ENCODE measurements around the gene IQSEC3.

IQSEC3 gene

DNA sequence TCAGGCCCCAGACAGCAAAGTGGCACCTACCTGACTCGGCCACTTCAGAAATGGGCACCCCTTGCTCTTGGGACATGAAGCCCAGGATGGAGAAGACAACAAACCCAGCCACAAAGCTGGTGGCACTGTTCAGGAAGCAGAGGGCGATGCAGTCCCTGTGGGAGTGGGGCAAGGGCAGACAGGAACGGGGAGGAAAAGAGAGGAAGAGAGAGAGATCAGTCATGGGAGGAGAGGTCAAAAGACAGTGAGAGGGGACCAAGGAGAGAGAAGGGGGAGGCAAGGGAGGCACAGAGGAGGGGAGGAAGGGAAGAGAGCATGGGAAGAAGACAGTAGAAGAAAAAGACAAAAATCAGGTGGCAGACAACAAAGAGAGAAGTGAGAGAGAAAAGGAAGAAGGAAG lies 130.8 kb downstream of the IQSEC3 start:
- no peak for DNase-seq (ENCODE audit: low read depth)

DNA sequence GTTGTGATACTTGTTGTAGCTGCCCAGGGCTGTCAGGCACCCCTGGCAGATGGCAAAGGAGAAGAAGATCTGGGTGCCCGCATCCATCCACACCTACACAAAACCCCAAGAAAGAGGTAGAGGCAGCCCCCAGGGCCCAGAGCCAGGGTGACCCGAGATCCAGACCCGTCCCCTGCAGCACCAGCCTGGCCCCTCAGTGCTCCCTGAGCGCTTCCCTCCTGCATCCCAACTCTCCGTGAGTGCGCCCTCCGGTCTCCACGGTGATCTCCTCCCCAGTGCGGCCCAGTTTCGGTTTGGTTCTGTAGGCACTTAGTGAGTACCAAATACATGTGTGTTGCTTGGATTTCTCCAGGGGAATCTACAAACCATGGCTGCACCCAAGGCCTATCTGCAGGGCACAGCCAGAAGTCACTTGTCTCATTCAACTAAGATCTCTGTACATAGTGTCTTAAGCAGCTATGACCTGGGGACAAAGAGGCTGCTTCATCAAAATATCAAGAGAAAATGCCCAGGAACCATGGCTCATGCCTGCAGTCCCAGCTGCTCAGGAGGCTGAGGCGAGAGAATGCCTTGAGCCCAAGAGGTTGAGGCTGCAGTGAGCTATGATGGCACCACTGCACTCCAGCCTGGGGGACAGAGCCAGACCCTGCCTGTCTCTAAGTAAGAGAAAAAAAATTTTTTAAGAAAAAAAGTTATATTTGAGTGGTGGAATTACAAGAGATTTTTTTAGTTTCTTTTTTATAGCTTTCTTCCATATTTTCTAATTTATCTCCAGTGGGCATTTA lies 131.5 kb downstream of the IQSEC3 start:
- DNase-seq (ENCODE audit: low read depth), result no peak

DNA sequence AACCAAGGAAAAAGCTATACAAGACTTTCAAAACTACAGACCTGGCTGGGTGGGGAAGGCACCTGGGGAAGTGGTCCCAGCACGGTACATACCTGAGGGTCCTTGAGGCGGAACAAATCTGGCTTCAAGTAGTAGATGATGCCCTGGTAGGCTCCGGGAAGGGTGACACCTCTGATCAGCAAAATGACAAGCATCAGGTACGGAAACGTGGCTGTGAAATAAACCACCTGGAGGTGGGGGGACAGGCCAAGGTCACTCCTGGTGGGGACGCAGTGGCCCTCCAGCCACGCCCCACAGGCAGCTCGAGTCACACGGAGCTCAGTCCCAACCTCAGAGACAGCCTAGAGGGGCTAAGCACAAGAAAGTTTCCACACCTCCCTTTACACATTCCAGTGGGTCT lies 132.1 kb downstream of the IQSEC3 start:
- no peak for DNase-seq (ENCODE audit: low read depth)

DNA sequence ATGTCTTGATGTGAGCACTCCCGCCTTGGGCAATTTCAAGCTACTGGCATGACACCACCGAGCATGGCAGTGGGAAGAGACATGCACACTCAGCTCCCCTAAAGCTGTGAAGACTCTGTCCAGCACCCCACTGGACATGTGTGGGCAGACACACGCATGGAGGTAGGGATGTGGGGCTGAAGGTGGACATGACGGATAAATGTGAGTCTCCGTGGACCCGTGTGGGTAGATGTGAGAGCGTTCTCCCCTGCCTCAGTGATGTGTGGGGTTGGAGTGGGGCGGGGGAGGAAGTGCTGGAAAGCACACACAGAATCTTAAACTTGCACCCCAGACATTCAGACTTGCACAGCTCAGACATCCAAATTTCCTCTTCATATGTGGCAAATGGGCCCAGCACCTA lies 134.8 kb downstream of the IQSEC3 start:
- no peak for DNase-seq (ENCODE audit: low read depth)

DNA sequence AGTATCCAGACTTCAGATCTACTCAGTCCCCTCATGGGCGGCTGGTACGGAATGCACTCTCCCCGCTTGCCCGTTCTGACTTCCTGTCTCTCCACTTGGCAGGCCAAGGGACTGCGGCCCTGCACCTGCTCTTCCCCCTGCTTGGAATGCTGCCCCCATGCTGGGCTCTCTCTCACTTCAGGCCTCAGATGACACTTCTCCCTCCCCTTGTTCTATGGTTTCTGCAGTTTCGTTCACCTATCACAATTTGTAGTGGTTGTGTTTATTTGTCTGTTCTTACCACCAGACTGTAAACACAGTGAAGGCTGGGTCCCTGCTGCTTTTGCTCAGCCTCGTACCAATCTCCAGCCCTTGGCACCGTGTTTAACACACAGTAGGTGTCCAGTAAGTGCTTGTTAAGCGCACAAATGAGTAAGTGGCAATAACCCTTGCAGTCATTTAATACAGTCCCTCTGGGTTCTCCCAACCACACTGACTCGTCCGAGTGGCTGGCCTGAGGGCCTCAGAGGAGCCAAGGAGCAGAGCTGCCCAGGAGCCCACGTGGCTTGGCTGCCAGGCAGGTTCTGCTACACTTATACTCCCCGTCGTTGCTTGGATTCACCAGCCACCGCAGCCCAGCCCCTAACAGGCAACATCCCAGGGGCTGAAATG lies 135.6 kb downstream of the IQSEC3 start:
- DNase-seq (ENCODE audit: low read depth), result no peak

DNA sequence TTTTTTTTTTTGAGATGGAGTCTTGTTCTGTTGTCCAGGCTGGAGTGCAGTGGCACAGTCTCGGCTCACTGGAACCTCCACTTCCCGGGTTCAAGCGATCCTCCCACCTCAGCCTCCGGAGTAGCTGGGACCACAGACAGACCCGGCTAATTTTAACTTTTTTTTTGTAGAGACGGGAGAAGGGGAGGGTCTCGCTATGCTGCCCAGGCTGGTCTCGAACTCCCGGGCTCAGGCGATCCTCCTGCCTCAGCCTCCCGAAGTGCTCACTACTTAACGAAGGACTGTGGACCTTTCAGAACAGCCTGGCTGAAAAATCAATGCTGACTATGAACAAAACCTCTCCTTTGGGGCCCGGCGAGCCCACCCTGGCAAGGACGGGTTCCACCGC lies 136.5 kb downstream of the IQSEC3 start:
- no peak for DNase-seq (ENCODE audit: low read depth)

DNA sequence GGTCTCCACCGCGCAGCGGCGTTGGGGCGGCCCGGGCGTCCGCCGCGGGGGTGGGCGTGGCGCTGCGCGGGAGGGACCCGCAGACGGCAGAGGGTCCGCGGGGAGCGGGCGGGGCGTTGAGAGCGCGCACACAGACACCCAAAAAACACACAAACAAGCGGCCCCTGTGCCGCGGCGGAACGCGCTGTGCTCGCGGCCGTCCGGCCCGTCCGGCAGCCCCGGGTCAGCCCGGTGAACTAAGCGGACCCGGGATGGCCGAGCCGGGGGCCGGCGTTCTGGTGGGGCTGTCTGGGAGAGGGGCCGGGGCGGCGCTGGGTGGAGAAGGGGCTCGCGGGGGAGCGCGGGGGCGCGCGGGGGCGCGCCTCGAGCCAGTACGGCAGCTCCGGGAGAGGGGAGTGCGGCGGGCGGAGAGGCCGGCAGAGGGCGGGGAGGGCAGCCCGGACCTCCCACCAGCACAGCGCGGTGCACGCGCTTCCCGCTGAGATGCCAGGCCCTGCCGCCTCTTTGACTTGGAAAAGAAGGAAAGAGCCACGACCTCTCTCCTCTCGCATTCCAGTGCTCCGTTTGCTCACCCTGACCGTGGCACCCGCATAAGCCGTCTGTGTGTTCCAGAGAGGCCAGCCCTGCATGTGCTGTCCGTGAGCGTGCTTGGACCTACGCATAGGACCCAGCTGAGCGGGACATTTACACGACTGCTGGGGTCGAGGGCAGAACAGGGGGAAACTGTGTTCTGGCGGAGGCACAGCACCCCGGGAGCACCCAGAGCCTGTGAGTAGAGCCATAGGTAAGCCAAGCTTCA lies 137.1 kb downstream of the IQSEC3 start:
- no peak for DNase-seq (ENCODE audit: low read depth)

DNA sequence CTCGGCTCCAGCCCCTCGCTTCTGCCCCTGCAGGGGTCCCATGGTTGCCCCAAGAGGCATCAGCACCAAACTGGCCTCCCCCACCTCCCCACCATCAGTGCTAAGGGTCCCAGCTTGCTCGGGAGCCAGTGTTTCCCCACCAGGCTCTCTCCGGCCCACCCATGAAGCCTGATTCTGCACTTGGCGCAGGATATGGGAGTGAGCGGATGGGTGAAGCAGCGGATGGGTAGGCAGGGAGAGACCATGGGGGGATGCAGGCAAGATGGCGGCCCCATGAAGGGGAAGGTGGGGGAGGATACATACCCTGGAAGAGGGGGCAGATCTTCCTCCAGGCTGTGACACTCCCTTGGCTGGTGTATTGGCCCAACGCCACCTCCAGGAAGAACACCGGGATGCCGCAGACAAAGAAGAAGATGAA lies 137.7 kb downstream of the IQSEC3 start:
- DNase-seq (ENCODE audit: low read depth), result no peak

DNA sequence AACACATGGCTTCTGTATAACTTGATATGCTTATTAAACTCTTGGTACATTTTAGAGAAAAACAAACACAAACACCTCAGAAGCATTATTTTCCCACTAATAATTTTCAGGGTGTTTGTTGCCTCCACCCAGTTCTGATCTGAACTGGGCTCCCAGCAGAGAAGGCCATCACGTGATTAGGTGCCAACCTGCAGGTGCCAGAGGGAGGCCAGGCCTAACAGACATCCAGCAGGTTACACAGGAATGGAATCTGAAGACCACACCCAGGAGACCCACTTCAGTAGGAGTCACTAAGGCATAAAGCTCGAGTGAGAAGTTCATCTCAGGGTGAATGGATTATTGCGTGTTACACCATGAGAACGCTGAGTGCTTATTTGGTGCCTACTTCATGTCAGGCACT lies 138.5 kb downstream of the IQSEC3 start:
- DNase-seq (ENCODE audit: low read depth), result no peak

DNA sequence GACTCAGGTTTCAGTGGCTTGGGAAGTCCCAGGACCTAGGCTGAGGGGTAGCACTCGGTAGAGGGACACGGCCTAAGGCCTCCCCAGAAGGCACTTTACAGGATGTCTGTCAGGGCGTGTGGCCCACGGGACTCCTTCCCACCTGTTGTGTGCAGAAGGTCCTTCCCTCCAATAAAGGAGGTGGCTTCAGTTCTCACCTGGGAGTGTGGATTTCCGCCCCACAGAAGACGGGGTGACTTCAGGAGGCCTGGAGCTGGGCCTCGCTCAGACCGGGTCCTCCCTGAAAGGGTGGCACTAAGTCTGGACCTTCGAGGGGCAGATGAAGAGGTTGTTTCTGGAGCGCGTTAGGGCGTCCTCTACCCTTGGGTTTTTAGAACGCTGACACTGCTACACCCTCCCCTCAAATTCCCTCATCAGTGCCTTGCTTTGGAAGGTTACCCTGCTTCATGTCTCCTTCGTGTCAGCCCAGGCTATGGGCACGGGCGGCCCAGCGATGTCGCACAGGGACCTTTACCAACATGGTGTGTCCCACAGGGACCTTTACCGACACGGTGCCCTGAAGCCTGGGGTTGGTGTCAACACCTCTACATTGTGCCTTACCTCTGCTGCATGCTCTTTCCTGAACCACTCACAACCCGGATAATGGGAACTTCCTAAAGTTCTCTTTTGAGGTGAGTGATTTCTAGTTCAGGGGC lies 140.3 kb downstream of the IQSEC3 start:
- DNase-seq (ENCODE audit: low read depth), result no peak

DNA sequence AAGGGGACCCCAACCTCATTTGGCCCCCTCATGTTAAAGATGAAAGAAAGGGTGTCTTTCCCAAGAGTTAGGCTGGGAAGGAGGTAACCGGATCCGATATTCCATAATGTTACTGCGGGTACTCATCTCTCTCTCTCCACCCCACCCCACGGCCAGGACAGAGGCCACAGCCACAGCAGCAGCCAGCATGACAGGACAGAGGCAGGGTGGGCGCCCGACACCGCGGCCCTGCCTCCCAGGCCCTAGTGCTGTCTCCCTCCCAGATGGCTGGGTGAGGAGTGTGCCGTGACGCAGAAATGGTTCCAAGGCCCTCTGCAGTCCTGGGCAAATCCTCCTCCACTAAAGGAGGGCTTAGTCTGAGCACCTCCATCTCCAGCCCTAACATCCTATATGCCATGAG lies 141.2 kb downstream of the IQSEC3 start:
- DNase-seq (ENCODE audit: low read depth), result no peak

DNA sequence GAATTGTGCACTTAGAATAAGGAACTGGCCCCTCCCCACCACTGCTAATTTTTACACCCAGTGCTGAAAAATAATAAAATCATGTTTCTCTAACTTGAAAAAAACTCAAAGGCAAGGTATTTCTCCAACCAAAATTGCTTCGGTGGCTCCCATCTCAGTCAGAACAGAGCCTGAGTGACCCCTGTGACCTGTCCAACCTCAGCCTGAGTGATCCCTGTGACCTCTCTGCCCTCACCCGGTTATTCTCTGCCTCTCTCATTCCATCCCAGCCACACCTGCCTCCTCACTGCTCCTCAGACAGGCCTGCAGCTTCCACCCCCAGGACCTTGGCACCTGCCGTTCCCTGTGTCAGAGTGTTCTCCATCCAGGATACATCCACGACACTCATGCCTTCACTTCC lies 142.2 kb downstream of the IQSEC3 start:
- DNase-seq (ENCODE audit: low read depth), result no peak

DNA sequence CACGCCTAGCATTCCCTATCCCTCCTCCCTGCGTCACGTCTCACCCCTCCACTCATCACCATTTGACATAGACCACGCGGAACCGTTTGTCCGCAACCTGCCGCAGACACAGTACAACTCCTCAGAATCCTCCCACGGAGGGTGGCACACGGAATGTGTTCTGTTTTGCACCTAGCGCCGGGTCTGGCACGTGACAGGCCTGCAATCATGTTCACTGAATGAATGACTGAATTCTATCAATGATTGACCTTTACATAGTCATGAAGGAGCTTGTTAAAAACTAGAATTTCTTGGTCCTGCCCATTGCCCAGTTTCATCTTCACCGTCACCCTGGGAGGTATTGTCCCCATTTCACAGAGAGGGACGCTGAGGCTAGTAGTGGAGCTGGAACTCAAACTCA lies 142.7 kb downstream of the IQSEC3 start:
- DNase-seq (ENCODE audit: low read depth), result no peak

DNA sequence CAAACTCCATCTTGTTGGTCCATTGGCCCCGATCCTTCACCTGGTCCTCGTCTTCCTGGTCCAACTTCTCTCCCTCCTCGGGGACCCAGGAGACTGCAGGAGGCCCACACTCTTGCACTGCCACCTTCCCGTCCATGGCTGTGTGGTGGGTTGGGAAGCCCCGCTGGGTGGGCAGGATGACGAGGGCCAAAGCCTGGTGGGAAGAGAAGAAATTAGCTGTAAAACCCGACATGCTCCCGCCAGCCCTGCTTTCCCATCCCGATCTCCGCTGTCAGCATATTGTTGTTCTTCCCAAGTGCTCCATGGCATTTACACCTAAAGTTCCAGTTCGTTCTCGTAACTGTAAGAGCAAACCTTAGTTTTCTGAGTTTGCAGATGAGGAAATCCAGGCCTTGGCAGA lies 143.3 kb downstream of the IQSEC3 start:
- no peak for DNase-seq (ENCODE audit: low read depth)

DNA sequence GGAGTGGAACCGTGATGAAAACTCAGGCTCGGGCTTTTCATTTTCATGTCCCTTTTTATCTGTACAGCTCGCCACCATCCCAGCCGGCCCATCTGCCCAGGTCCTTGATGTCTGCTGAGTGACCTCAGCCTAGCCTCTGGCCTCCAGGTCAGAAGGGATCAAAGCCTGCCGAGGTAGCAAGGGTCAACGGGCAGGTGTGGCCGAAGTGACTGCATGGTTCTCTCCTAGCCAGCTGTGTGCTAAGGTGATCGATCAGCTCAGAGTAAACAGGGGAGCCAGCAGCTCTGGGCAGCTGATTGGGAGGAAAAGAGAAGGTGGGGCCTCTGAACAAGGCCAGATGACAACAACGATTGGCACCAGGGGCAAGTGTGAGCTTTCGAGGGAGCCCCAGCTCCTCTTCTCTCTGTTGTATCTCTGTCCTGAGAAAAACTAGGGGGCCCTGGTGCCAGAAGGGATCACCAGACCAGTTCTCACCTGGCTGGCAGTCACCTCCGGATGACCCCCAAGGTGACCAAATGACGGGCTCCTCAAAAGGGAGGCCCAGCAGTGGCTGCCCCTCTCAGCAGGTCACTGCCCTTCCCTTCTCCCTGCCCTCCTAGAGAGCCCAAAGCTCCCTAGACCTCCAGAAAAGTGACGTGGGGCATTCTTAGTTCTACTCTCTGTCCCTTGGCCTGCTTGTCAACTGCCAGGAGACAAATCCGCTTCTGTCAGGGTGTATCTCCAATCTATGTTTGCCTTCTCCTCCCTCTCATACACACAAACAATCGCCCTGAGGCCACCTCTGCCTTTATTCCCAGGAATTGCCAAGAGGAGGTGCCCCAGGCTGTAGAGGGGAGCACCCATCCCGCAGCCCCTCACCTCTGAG lies 143.9 kb downstream of the IQSEC3 start:
- no peak for DNase-seq (ENCODE audit: low read depth)

DNA sequence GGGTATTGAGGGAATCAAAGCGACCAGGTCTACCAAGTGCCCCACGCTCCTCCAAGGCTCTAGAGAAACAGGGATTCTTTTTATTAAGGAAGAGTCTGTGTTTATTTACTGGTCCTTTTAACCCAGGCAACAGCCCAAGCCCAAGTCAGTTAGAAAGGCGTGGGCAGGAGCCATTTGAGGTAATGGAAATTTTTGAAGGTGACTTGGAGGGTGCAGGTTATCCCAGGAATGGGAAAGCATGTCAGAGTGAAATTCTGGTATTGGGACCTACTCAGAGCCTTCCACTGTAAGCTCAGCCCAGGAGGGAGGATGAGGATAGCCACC lies 144.5 kb downstream of the IQSEC3 start:
- DNase-seq (ENCODE audit: low read depth), result no peak

DNA sequence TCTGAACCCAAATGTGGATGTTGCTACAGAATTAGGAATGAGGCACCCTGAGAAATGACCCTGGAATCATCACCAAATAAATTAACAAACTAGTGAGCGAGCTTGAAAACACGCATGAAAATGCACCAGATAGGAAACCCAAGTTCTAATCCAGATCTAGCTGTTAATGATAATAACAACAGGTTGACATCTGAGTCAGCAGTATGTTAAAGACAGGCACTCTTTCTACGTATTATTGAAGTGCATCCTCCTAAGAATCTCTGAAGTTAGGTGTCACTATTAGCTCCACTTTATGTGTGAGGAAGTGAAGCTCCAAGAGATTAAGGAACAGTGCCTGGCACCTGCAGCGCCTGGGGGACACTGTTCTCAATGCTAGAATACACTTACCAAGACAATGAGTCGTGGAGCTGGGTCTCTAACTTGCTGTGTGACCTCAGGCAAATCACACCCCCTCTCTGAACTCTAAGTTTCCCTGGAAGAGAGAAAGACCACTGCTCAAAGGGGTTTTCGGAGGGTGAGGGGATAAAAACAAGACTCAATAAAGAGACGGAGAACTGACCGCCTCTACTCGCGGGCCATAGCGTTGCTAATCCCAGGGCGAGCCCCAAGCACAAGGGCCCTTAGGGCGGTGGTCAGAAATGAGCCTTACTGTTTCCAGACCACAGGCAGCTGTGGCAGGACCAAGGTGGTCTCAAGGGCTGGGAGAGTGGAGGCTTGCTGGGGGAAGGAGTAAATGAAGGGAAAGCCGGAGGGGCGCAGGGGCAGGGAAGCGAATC lies 145.3 kb downstream of the IQSEC3 start:
- DNase-seq (ENCODE audit: low read depth), result no peak

DNA sequence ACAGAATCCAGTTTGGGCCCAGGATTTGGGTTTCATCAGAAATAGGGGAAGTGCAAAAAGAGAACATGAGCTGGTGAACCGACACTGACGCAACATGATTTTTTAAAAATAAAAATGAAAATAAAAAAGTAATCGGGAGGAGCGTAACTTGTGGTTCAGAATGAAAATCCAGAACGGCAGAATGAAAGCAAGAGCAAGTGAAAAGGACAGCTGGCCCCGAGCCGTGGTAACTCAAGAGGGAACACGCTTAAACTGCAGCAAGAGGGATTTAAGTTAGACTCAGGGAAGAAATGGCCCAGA lies 145.8 kb downstream of the IQSEC3 start:
- DNase-seq (ENCODE audit: low read depth), result no peak

DNA sequence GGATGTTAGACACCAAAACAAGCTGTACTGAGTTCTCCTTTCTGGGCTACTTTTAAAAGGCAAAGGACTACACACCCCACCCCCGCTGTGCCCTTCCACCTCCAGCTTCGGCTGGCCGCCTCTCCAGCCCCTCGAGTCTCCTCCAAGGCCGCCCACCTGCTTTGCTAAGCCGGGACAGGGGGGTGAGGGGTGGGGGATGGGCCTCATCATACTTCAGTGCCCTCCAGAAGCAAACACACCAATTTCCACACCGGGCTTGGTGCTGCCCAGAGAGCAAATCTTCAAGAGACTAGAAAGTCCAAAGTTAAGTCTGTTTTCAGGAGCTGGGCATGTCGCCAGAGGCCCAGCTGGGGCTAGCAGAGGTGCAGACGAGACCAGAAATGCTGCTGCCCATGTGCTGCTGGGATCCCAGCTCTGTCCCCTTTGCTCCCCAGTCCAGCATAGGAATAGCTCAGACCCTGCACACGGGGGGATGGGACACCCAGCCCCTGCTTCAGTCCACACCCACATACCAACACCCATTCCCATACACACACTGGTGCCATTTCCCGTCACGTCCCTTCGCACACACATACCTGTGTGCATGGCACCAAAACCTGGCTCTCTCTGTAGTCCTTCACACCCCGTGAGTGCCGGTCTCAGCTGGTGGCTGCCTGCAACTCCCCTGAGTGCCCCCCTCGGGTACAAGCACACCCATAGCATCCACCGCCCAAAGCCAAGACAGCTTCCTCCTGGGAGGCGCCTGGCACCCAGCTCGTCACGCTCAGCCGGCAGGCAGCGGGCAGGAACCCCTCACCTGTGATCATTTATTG lies 146.4 kb downstream of the IQSEC3 start:
- DNase-seq (ENCODE audit: low read depth), result no peak

DNA sequence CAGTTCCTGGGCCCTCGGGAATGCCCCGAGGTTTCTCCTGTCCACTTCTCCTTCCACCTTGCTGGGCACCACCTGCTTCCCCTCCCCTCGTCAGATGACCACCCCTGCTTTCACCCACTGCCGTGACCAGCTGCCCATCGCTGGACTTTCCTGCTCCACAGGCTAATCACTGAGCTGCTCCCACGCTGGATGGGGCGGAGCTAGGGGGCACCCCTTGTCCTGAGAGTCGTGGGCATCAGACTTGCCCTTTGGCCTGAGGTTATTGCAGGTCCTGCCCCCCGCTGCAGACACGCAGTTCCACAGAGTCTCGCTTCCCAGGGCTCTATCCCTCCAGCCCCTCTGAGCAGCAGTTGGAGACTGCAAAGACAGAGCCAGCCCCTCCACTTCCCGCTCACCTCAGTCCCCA lies 147.0 kb downstream of the IQSEC3 start:
- DNase-seq (ENCODE audit: low read depth), result no peak
